A673 (cell line): Measurements from ENCODE around the gene TMEM183A.

Experiments used
- CTCF ChIP-seq: fragments of 300-800, 200-600 bp; sonication (generic); conservative IDR thresholded peaks from 2 replicates; pipeline ENCODE4 v1.5.1; 2017; ENCODE audit warnings: low read depth, mild to moderate bottlenecking, antibody characterized with exemption, low read length, moderate library complexity, mixed read lengths
- EZH2 ChIP-seq: fragments of 200-600 bp; sonication (generic); IDR thresholded peaks from 2 replicates; pipeline ENCODE4 v1.6.1; 2017; ENCODE audit warnings: borderline replicate concordance, low read depth, mild to moderate bottlenecking, mixed read lengths, antibody characterized with exemption, low read length; ENCODE audit not compliant: poor library complexity, severe bottlenecking

- TF ChIP-seq CTCF = no peak
- no peak for TF ChIP-seq EZH2
Measured at GRCh38 chr1:203043830-203044545, 36.8 kb downstream of the TMEM183A start.
